Measurements from ENCODE around the gene SLC28A3.

The SLC28A3 gene

DNA sequence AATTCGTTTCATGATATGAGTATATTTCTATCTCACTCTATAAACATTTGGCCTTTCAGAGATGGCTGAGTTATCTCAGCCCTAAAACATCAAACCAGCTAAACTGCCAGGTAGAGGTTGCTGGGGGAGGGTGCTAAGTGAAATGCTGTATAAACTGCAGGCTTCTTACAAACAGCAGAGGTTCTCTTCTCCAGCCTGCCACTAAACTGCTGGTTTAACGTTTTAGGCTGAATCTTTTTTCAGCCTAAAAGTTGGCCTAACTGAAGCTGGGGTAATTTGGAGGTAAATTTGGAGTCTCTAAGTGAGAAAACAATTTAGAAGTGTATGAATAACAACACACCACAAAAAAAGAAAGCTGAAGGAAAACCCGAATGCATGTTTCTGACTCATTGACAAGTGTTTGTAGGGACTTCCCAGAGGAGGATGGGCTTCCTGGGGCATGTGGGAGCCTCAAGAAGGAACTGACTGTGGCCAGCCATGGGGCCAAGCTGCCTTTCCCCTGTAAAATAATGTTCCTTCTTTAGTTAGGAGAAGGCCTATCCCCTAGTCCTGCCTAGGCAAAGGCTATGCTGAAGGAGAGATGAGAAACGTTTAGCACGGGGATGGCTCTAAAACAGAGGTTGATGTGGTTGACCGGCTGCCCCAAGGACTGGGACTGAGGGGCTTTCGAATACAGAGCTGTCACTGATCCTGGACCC is 44.3 kb downstream of the SLC28A3 start:
- no peak for FAIRE-seq

DNA sequence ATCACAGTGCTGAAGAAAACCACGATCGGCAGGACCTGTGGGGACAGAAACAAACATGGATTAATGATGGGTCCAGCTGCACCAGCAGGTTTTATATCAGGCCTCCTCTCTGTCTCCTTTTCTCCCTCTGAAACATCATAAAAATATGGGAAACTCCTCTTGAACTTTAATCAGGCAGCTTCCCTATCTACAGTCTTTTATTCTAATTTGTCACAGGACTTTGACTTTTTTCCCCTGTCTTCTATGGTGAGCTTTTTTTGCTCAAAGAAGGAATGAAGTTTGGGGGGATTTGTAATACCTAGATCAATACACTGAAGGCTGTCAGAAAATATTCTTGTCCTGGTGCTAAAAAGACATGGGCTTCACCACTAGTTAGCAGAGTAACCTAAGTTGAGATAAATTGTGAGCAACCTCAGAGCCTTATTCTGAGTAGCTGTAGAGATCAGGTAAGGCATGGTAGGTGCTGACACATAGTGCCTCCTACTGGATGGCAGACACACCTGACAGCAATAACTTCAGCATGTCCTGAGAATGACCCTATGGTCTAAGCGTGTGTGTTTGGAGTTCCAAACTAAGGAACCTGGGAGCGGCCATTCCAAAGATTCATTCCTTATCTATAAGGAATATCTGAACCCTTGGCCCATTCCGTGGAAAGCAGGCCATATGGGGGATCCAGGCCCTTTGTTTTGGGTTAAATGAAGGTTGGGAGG is 46.2 kb downstream of the SLC28A3 start:
- FAIRE-seq = no peak

DNA sequence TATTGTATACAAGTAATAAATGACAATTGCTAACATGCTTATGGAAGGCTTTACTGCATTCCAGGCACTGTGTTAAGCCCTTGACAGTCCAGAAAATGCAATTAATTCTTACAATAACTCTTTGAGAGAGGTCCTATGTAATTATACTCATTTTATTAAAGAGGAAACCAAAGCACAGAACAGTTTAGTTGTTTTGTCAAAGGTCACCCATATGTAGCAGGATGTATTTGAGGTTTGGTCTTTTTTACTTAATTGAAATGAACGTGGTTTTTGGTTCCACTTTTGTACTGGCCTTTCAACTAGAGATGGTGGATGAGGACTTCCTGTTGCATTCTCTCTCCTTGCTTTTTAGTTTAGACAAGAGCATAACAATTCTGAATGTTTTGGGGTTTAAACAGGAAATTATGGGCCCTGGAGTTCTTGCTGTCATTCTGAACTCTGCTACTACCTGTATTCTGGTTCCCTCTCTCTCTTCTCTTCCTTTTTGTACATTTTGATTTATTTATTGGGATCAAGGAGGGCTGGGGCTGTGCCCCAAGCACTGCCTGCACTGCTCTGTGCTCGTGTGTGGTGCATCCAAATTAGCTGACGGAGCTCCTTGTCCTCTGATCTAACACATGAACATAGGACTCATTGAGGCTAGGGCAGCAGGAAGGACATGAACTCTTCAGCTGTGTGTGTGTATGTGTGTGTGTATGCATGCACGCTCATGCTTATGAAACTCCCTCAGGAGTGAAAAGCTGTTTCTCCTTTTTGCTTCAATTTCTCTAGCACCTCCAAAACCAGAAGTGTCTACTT is 47.4 kb downstream of the SLC28A3 start:
- FAIRE-seq = no peak

DNA sequence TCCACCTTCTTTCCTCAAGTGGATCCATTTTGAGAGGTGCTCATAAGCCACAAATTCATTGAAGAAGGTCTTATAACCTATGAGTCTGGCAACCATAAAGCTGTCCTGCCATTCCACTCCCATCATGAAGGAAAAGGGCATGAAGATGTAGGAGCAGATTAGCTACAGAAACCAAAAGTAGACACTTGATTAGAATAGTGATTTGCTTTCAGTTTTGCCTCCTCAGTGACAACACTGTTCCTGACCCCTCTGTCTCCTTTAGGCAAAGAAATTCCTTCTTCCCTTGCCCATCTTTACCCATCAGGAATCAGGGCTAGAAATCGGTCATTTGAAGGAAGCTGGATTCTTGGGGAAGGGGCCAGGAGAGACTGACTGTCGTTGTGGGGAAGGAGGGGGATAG is 55.2 kb downstream of the SLC28A3 start:
- FAIRE-seq = no peak

DNA sequence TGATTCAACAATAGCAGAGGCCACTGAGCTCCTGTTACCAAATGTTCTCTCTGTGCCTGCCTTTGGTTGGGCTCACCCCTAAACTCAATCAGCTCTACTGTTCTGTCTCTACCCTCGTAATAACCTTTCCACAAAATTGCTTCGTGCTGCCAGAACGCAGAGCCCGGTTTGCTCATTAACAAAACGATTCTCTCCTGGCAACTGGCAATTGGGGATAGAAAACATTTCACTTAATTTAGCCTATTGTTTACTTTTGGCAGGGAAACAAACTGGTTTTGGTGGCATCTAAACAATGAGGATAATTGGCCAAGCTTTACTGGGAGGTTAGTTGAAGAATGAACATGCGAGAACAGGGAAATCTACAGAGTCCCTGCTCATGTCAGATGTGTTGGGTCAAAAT is 56.6 kb downstream of the SLC28A3 start:
- no peak for FAIRE-seq

DNA sequence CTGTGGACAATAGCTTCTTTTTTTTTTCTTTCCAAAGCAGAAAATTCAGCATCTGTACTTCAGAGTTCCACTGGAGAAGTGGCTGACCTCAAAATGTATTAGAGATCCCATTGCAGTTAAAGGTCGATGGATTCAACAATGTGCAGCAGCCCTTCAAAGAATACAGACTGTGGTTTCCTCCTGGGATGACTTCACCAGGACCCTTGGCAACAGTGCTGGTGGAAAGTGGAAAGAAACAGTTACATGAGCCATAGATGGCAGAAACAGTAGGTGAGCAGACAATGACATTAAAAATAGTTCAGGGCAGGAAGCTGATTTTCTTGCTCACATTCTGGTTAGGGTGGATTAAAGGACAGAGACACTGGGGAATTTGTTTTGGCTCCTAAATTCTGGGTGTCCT is 62.4 kb downstream of the SLC28A3 start:
- no peak for FAIRE-seq

DNA sequence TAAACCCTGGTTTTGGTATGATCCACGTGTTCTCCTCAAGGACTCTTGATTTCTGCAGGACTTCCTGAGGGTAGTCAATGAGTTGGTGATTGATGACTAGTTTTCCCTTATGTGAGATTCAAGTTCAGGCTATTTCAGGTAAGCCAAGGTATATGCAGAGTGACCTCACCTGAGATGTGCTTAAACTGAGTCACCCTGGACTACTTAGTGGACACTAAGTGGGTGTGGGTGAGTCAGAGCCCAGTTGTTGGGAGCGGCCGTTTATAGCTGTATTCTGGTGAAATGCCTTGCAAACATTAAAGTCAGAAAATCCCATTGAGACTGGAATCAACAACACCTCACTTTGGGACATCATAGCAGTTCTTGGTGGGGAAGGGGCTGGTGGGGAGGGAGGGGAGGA is 62.9 kb downstream of the SLC28A3 start:
- no peak for FAIRE-seq

DNA sequence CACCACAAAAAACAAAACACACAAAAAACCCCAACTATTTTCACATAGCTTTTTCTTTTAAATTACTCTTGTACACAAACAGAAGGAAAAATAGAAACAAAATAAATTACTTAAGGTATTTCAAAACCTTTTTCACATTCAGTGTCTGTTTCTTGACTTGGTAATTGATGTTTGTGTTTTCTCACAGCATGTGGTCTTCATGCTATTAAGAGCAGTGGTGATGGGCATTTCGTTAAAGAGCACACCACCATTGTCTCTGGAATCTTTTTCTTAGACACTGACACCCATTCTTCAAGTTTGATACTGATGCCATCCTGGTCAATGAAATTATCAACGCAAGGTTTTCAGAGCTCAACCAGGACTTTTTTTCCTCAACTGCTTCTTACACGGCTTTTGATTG is 63.8 kb downstream of the SLC28A3 start:
- FAIRE-seq = no peak

DNA sequence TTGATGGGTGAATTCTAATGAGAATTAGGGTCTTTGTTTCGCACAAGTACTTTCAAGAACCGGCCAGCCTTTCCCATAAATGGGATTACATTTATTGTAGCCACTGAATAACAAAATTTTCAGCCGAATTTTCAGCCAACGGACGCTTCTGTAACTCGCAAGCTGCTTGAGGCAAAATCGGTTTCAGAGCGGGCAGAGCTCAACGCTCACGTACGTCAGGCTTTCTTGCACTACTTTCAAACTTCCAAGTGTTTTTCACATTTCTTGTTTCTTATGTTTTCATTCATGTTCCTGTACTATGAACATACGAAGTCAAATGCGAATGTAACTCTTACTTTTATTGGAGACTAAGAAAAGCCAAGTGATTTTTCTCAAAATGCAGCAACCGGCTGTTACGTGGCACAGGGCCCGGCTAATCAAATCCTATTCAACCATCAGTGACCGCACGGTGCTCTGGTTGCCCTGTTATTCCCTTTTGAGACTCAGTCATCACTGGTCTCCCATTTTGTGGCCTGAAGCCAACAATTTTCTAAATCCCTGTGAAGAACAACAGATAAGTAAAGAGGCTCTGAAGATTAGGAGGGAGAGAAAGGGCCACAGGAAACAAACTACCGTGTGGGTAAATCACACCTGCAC is 68.5 kb downstream of the SLC28A3 start:
- no peak for FAIRE-seq

DNA sequence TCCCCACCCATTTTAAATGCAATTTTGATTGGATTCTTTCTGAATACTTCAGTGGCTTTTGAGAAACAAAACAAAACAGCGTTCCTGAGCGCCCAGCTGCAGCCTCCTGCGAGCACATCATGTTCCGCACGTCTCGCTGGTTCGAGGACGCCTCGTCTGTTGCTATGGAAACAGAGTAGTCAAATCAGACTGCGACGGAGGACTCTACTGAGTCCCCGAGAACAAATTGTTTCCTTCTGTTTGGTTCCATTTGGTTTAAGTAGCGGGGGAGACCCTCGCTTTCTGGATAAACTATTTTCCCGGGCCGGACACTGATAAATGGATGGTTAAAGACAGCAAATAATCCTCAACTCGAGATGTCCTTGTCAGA is 69.0 kb downstream of the SLC28A3 start:
- FAIRE-seq = no peak

DNA sequence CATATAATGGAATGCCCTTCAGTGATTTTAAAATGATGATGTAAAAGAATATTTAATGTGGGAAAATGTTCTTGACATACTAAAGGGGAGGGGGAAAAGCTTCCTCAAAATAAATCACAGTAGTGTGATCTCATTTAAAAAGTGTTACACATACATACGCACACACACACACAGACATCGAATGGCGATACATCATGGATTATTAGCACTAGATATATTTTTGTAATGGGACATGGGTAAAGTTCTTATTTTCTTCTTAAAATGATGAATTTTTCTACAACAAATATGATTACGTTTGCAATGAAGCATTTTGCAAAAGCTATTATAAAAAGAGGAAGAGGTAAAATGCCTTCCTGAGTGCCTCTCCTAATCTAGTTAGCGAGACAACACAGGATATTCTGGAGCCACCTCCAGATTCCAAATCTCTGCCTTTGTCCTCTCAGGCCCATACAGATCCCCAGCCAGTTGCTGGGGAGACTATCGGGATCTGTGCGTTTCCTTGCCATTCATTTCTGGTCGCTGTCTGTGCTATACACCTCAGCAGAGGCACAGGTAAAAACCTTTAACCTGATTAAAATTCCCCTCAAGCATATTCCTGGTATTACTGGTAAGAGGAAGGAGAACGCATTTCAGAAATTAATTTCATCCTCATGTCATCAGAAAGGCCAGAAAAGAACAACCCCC is 69.6 kb downstream of the SLC28A3 start:
- no peak for FAIRE-seq

DNA sequence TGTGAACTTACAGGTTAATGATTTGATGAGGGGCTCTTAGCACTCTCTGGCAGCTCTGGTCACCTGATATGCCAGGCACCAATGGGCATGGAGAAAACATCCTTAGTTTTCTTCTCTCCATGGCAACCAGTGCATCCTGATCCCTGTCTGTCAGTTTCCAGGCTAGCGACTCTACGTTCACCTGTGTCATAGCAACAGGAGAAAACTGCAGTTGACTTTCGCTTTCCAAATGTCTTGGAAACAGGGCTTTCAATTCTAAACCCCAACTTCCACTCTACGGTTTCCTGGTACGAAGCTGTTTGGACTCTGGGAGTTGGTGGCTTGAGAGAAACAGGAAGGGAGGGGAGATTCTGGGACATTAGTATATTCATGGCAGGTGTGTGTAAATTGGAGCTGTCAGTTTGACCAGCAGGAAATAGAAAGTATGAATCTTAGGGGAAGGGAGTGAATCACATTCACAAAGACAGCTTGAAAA is 74.4 kb downstream of the SLC28A3 start:
- FAIRE-seq = no peak

DNA sequence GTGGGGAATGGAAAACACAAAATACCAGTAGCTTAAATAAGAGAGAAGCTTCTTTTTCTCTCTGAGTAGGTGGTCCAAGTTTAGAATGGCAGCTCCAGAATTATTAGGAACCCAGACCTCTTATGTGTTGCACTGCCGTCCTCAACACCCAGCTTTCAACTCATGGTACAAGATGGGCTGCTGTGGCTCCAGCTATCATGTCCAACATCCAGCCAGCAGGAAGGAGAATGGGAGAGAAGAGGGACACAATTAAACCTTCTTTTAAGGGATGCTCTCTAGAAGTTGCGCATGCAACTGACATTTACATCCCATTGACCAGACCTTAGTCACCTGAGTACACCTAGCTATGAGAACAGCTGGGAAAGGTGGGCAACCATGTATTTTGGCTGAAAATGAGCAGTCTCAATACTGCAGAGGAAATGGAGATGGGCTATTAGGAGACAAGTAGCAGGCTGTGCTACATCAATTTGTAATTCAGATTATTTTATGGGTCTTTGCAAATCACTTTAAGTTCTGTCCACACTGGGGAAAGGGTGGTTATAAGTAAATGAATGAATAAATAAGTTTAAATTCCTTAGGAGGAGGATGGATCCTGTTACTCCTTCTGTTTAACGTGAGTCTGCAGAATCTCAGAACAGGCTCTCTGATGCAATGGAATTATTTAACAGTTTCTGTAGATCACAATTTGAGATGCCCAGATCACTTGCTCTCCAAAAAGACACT is 76.1 kb downstream of the SLC28A3 start:
- no peak for FAIRE-seq

DNA sequence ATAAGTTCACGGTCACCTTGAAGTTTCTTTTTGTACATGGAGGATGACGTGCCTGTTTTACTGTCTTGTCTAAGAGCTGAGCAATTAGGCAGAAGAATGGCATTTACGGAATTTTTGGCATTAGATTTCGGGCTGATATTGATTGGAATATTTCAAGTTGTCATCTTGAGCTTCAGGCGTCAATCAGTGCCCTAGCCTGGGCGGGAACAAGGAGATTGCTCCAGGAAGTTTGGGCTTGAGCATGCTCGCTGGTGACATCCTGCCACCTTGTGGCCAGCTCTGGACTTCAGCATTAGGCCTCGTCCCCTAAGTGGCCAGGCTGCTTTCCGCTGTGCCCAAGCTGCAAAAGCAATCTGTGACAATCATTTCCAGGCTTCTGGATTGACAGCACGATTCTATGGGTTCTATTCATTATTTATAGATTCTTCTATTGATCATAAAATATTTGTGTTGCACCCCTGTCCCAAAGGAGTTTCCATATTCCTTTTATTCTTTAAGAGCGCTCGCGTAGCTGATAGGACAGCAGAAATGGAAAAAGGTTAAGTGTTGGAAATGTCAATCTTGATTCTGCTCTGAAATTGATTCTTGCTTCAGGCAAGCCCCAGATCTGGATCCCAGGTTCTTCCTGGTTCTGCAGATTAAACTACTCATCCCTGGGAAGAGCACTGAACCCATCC is 79.3 kb downstream of the SLC28A3 start:
- FAIRE-seq = peak; percentile 76

DNA sequence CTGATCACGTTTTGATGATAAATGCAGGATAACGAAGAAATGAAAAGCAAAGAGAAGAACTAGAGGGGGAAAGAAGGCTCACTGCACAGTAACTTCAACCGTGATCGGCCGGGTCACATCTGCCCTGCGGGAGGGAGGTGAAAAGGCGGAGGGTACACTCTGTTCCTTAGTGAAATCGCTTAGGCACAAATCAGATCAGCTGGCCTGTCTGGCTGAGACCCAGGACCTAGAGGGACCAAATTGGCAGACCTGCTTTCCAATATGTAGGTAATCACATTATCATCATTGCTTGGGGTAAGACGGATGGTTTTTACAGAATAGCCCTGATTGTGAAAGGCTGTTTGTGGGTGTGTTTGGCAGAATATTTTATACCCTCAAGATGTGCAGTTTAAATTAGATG is 82.2 kb downstream of the SLC28A3 start:
- no peak for FAIRE-seq

DNA sequence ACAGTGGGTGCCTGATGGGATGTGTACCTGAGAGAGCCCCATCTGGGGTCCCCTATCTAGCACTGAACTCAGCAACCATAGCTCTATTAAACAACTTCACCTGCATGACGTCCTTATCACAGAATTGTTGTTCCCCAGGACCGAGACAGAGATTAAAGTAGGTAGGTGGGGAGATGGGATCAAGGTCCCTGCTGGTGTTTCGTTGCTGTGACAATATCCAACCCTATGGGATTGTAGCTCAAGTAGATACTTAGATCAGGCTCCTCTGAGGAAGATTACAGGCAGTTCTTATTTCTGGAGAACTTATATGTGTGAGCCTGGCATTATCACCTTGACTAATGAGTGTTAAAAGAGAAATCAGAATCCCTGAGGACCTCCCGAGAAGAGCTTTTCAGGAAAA is 84.9 kb downstream of the SLC28A3 start:
- no peak for FAIRE-seq

DNA sequence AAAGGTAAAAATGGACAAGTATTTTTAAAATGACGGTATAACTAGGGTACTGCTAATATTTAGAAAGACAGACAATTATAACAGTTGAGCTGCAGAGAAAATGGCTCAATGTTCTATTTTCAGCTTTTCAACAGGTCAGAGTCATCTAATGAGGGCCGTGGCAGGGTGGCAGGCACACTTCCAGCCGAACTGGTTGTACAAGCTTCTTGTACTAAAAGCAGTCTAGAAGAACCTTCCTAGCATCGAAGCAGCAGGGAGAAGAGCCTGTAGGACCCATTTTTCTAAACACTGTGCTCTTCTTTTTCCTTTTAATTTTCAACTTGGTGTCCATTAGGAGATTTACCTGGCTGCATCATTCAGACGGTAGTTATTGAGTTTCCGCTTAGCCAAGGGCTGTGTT is 85.6 kb downstream of the SLC28A3 start:
- FAIRE-seq = no peak

DNA sequence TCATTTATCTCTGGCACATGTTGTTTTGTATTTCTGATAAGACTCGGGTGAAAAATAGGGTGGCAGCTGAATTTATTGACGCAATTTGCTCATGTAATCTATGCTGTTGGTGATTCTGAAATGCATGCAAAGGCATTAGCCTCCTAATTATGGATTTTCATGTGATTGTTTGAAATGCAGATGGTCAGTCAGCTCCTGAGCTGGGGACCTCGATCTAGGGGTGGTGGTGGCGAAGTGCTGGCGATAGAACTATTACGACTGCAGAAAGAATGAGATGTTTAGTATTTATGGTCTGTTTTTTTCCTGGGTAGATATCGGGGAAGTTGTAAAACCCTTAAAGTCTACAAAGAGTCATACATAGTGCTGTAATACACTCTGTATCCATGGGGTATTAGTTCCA is 88.6 kb downstream of the SLC28A3 start:
- no peak for FAIRE-seq

DNA sequence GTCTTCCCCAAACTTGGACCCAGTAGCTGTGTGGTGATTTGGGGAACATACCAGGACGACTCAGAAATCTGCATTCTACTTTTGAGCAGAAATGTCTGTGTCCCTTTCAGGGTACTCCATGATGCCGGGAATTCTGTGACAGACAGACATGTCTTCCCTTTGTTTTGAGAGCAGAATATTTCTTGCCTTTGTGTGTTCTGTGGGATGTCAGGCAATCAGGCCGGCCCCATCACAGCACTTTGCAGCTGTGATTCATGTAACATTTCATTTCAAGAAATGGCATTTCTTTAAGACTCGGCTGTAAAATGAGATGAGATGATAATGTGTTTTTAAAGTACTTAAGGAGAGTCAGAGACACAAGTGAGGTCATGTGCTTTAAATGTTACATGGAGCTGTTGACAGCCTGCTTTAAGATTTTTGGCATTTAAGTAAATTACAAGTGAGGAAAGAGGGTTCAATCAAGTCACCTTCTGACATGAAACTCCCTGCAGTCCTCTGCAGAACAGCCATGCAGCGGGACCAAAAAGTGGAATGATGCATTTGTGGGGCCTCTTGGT is 98.7 kb downstream of the SLC28A3 start:
- no peak for FAIRE-seq

DNA sequence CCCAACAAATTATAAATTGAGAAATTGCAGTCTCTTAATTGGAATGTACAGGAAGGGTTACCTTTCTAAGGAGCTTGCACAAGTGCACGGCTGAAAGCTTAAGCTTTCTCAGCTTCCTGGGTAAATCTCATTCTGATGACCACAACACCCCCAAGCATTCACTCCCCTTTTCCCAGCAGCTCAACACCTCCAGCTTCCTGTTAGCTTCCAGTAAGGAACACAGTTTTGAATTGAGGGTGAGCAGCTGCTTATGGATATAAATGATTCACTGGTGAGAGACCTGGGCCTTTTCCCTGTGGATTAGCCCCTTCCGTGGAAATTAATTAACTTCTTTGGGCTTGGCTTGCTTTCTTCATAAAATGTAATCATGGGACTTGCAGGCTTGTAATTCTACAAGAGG is 101.2 kb downstream of the SLC28A3 start:
- no peak for FAIRE-seq

DNA sequence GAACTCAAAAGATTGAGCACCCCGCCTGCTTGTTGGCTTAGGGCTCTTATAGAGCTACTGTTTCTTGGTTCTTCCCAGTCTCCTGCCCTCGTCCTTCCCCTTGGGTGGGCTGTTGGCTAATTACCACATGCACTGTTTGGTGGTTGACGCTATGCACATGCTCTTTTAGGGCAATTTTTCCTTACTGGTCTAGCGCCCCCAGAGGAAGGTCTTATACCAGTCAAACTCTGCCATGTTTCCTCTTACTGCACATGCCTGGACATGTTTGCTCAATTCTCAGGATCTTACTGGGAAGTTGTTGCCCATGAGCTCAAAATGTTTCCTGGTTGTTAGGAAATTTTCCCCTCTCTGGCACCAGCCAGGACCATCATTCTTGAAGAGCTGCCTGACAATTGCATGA is 101.9 kb downstream of the SLC28A3 start:
- FAIRE-seq = no peak
